Right lobe of liver (tissue), 4 donors: ENCODE measurements around the gene HSF4.

ENCODE experiments used
- POLR2A ChIP-seq: fragments of 450-650 bp; IDR thresholded peaks from one replicate; pipeline ENCODE4 v1.6.1; 2017; ENCODE audit warnings: antibody characterized with exemption, mild to moderate bottlenecking
- TF ChIP-seq, protein P1 (sequence below), 4 donors: fragments of 200-600 bp in 3 of 4; fragments of 450-650 bp in 1 of 4; IDR thresholded peaks; one replicate each; pipeline versions ENCODE4 v1.5.1 to v1.8.0; 2016 to 2022; ENCODE audit warnings: antibody characterized with exemption in 4 of 4, mild to moderate bottlenecking in 2 of 4
- donor health status: DM: no; HTN: no; CAD: no.
- donor health status: DM: no; HTN: no; CAD: no.
- donor health status: DM: no; HTN: yes; CAD: no.

DNA sequence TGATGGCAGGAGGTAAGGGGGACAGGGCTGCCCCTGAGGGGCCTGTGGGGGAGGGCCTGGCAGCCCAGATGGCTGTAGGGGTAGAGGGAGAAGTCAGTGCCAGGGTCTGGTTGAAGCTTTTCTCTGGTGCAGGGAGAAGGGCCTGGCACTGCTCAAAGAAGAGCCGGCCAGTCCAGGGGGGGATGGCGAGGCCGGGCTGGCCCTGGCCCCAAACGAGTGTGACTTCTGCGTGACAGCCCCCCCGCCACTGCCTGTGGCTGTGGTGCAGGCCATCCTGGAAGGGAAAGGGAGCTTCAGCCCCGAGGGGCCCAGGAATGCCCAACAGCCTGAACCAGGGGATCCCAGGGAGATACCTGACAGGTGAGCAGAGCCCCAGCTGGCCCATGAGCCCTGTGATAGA lies 3.0 kb downstream of the HSF4 start:
- TF ChIP-seq, protein P1, sequence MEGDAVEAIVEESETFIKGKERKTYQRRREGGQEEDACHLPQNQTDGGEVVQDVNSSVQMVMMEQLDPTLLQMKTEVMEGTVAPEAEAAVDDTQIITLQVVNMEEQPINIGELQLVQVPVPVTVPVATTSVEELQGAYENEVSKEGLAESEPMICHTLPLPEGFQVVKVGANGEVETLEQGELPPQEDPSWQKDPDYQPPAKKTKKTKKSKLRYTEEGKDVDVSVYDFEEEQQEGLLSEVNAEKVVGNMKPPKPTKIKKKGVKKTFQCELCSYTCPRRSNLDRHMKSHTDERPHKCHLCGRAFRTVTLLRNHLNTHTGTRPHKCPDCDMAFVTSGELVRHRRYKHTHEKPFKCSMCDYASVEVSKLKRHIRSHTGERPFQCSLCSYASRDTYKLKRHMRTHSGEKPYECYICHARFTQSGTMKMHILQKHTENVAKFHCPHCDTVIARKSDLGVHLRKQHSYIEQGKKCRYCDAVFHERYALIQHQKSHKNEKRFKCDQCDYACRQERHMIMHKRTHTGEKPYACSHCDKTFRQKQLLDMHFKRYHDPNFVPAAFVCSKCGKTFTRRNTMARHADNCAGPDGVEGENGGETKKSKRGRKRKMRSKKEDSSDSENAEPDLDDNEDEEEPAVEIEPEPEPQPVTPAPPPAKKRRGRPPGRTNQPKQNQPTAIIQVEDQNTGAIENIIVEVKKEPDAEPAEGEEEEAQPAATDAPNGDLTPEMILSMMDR (IDR thresholded peaks at IDR 0.05) = no peak
- no peak for TF ChIP-seq POLR2A
